ENCODE results near the gene LTBP2. TPM values are rescaled to one million over a fixed set of nuclear protein-coding genes. Genes with fewer than 3 reads are reported as not detected.

LTBP2 gene
- total RNA-seq, 1 donor from 2014 or later = 1.3 TPM

DNA sequence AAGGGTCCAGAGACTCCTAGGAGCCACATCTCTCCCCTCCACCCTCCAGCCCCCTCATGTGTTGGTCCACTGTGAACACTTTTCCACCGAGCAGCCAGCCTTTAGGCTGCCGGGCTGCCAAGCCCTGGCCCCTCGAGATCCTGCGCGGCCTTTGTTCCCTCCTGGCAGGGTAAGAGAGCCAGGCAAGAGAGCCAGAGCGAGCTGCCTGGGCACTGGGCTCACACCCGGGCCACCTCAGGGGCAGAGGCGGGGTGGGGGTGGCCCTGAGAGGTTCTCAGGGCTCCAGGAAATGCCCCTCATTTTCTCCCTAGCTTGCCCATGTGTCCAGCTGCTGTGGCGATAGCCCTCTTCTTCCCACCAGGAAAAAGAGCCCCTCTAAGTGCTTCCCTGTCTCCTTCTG is 44.8 kb downstream of the LTBP2 start:
- DNase-seq (ENCODE audit: low read depth, low spot score) = no peak
- H3K27me3 Mint-ChIP-seq (ENCODE audit: low read depth) = no peaks in the 10 kb centered on the region
- TF ChIP-seq, protein P1, sequence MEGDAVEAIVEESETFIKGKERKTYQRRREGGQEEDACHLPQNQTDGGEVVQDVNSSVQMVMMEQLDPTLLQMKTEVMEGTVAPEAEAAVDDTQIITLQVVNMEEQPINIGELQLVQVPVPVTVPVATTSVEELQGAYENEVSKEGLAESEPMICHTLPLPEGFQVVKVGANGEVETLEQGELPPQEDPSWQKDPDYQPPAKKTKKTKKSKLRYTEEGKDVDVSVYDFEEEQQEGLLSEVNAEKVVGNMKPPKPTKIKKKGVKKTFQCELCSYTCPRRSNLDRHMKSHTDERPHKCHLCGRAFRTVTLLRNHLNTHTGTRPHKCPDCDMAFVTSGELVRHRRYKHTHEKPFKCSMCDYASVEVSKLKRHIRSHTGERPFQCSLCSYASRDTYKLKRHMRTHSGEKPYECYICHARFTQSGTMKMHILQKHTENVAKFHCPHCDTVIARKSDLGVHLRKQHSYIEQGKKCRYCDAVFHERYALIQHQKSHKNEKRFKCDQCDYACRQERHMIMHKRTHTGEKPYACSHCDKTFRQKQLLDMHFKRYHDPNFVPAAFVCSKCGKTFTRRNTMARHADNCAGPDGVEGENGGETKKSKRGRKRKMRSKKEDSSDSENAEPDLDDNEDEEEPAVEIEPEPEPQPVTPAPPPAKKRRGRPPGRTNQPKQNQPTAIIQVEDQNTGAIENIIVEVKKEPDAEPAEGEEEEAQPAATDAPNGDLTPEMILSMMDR (conservative IDR thresholded peaks at IDR 0.05) = no peak
- no peak overlapping the region for H3K27ac Mint-ChIP-seq (ENCODE audit: unreplicated experiment)
- H3K4me3 Mint-ChIP-seq = no peak overlapping the region
- peaks cover 11% of the 10 kb centered on the region for H3K4me1 Mint-ChIP-seq
- no peaks in the 10 kb centered on the region for H3K9me3 Mint-ChIP-seq
- H3K36me3 Mint-ChIP-seq (ENCODE audit: low read depth) = no peaks in the 10 kb centered on the region

DNA sequence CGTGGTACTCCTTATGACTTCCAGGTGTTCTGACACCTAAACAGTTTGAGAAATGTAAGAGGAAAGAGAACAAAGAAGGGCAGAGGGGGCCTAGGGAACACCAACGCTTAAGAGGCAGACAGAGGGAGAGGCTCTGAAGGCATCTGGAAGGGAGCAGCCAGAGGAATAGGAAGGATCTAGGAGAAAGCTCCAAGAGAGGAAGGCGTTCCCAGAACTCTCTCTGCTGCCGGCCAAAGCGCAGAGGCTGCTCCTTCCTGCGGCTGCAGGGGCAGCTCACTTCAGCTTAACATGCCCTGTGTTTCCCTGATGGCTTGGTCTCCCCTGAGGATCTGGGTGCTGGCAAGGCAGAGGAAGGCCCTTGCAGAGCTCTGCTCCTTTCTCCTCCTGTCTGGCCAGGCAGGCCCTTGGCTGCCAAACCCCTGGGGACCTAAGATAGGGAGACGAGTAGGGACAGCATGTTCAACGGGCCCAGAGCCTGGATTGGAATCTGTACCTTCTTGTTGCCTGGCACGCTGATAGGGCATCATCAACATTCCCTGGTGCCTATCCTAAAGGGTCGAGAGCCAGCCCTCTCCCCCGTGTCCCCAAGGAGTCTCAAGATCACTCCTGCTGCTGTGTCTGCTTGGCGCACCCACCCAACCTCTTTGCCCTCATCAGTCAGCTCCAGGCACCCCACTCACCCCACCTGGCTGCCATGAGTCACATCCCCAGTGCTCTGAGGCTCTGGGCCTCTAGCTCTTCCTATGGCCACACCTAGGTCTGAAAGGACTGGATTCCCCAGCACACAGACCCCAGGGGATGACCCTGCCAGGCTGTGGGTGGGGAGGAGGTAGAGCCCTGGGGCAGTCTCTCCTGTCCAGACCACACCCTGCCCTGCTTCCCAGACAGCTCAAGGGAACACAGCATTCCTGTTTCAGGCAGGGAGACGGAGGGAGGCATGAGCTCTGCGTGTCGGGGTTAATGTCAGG is 45.6 kb downstream of the LTBP2 start:
- DNase-seq (ENCODE audit: low read depth, low spot score) = no peak
- H3K4me1 Mint-ChIP-seq = peaks cover 3% of the 10 kb centered on the region
- no peaks in the 10 kb centered on the region for H3K9me3 Mint-ChIP-seq
- TF ChIP-seq, protein P1 (conservative IDR thresholded peaks at IDR 0.05) = no peak
- H3K4me3 Mint-ChIP-seq = no peak overlapping the region
- H3K27me3 Mint-ChIP-seq (ENCODE audit: low read depth) = no peaks in the 10 kb centered on the region
- peak overlapping the region; percentile 29 for H3K27ac Mint-ChIP-seq (ENCODE audit: unreplicated experiment)
- H3K36me3 Mint-ChIP-seq (ENCODE audit: low read depth) = no peaks in the 10 kb centered on the region

DNA sequence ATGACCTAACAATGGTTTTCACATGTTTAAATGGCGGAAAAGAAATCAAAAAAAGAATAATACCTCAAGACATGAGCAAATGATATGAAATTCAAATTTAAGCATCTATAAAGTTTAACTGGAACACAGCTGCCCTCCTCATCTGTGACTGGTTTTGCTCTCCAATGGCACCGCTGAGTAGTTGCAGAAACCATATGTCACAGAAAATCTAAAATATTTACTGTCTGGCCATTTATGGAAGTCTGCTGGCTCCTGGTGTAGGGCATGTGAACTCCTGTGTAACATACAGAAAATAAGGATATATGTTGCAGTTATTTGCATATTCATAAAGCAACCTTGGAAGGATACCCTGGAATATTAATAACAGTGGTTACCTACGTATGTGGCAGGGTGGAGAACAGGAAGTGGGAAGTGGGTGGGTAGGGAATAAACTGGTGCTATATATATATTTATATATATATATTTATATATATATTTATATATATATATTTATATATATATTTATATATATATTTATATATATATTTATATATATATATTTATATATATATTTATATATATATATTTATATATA is 48.4 kb downstream of the LTBP2 start:
- Mint-ChIP-seq H3K9me3 (no peaks in the 10 kb centered on the region), H3K4me1 (no peaks in the 10 kb centered on the region), H3K36me3 (ENCODE audit: low read depth) (no peaks in the 10 kb centered on the region)

DNA sequence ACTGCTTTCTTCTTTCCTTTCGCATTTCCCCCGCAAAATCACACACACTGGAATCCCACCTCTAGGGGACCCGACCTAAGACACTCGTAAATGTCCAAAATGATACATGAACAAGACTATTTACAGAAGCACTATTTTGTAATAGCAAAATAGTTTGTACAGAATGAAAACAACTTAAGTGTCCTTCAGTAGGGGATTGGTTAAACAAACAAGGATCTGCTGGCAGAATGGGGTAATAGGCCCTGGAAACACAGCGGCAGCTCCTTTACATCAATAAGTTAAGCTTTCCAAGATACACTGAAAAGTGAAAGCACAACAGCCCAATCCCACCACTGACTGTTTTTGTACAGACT is 48.8 kb downstream of the LTBP2 start:
- no peaks in the 10 kb centered on the region for H3K9me3 Mint-ChIP-seq
- TF ChIP-seq, protein P1 (conservative IDR thresholded peaks at IDR 0.05) = no peak
- H3K27me3 Mint-ChIP-seq (ENCODE audit: low read depth) = no peaks in the 10 kb centered on the region
- DNase-seq (ENCODE audit: low read depth, low spot score) = no peak
- no peak overlapping the region for H3K27ac Mint-ChIP-seq (ENCODE audit: unreplicated experiment)
- no peaks in the 10 kb centered on the region for H3K36me3 Mint-ChIP-seq (ENCODE audit: low read depth)
- no peak overlapping the region for H3K4me3 Mint-ChIP-seq
- no peaks in the 10 kb centered on the region for H3K4me1 Mint-ChIP-seq

More for the DNA sequence above, 48.4 kb downstream of the LTBP2 start:
- no peaks in the 10 kb centered on the region for H3K27me3 Mint-ChIP-seq (ENCODE audit: low read depth)
- TF ChIP-seq, protein P1 (conservative IDR thresholded peaks at IDR 0.05) = no peak
- H3K4me3 Mint-ChIP-seq = no peak overlapping the region
- DNase-seq (ENCODE audit: low read depth, low spot score) = no peak
- no peak overlapping the region for H3K27ac Mint-ChIP-seq (ENCODE audit: unreplicated experiment)

DNA sequence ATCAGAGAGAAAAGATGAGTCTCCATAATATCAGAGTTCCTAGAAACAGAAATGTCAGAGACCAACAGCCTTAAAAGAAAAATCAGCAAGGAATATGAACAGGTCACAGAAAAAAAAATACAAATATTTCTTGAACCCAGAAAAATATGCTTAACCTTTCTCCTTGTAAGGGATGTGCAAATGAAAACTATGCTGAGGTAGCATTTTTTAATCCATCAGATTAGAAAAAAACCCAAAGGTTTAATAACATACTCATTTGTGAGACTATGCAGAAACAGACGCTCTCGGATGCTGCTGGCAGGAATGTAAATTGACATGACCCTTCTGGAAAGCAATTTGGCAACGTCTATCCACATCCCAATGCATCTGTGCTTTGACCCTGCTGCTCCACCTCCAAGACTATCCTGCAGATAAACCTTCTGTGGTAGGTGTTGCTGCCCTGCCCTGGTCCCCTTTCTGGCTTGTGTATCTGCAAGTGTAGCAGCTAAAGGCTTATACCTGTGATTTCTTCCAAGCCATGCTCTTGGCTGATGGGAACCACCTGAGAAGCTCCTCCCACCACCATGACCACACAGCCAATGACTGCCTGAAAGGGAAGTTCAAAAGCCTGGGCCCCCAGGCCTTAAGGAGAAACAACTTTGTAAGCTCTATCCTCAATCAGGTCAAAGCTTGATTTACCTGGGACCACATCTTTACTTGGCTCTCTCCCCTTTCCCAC is 49.4 kb downstream of the LTBP2 start:
- Mint-ChIP-seq H3K9me3 (no peaks in the 10 kb centered on the region), H3K27ac (ENCODE audit: unreplicated experiment) (no peak overlapping the region), H3K36me3 (ENCODE audit: low read depth) (no peaks in the 10 kb centered on the region), H3K27me3 (ENCODE audit: low read depth) (no peaks in the 10 kb centered on the region), H3K4me1 (no peaks in the 10 kb centered on the region), H3K4me3 (no peak overlapping the region)
- TF ChIP-seq, protein P1 (conservative IDR thresholded peaks at IDR 0.05) = peak; percentile 18
- no peak for DNase-seq (ENCODE audit: low read depth, low spot score)
